ENCODE results near the gene ELK4. TPM values are rescaled to one million over a fixed set of nuclear protein-coding genes. Genes with fewer than 3 reads are reported as not detected.

ELK4 gene
- total and polyA plus RNA-seq, 2 of the 8 experiments (the other 6 are each of a cell fraction or from before 2014, with no cell fraction given): 2.9 to 26.3 TPM

DNA sequence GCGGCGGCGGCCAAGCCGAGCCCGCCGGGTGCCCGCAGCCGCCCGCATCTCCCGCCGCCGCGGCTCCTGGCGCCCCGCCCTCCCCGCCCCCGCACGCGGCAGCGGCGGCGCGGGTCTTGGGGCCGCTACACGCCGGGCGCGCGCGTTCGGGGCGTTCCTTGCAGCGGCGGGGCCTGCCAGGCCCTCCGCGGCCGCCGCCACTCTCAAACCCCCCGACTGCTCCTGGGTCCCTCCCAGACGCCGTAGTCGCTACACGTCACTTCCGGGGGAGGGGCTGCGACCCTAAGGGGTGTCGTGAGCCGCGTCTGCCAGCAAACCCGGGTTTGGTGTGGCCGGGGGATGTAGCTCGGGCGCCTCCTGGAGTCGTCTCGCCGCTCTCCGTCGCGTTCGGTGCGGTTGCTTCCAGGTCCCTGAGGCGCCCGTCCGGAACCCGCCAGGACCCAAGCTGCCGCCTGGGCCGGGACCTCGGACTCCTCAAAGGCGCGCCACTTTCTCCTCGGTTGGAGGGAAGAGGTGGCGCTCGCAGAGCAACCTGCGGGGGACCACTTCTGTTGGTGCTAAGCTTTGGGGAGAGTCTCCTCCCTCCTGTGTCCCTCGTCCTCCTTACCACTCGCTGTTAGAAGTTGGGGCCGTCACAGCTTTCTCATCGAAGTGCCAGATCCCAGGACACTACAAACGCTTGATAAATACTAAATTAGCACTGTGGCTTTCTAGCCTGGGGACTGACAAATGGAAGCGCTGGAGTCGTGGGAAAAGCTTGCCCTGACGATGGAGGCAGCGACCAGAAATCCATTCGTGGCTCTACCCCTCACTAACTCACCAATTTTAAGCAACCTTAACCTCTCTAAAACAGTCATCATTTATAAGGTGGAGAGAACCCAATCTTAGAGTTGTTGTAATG is at the start of gene ELK4 (continued):
- TF ChIP-seq SIN3A (conservative IDR thresholded peaks at IDR 0.05 in 1 of 2, IDR thresholded peaks at IDR 0.05 in 1 of 2; ENCODE audit: low read depth in 1 of 2, low read length in 2 of 2) (peak; percentile 57 to 62; a peak in 1 of 4 replicates), YY1 (IDR thresholded peaks at IDR 0.05; ENCODE audit: low read depth, low read length) (peak; percentile 56; the same call in 1 of the 2 replicates), FOSL1 (IDR thresholded peaks at IDR 0.05; ENCODE audit: insufficient read depth, low read depth, low read length) (no peak), KDM5A (IDR thresholded peaks at IDR 0.05; ENCODE audit: low read length) (peak; percentile 23; the same call in 1 of the 2 replicates), POLR2A (IDR thresholded peaks at IDR 0.05; ENCODE audit: control extremely low read depth in 1 of 2, low read depth in 2 of 2, low read length in 2 of 2) (peak; percentile 83 to 95), EP300 (IDR thresholded peaks at IDR 0.05; ENCODE audit: borderline replicate concordance in 1 of 2, low read depth in 2 of 2, low read length in 2 of 2) (peak in 1 of 2 experiments; percentile 14; a peak in 1 of 3 replicates)
- TF ChIP-seq, protein P1, sequence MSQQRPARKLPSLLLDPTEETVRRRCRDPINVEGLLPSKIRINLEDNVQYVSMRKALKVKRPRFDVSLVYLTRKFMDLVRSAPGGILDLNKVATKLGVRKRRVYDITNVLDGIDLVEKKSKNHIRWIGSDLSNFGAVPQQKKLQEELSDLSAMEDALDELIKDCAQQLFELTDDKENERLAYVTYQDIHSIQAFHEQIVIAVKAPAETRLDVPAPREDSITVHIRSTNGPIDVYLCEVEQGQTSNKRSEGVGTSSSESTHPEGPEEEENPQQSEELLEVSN (IDR thresholded peaks at IDR 0.05): peak; percentile 64
- TF ChIP-seq, protein P2, sequence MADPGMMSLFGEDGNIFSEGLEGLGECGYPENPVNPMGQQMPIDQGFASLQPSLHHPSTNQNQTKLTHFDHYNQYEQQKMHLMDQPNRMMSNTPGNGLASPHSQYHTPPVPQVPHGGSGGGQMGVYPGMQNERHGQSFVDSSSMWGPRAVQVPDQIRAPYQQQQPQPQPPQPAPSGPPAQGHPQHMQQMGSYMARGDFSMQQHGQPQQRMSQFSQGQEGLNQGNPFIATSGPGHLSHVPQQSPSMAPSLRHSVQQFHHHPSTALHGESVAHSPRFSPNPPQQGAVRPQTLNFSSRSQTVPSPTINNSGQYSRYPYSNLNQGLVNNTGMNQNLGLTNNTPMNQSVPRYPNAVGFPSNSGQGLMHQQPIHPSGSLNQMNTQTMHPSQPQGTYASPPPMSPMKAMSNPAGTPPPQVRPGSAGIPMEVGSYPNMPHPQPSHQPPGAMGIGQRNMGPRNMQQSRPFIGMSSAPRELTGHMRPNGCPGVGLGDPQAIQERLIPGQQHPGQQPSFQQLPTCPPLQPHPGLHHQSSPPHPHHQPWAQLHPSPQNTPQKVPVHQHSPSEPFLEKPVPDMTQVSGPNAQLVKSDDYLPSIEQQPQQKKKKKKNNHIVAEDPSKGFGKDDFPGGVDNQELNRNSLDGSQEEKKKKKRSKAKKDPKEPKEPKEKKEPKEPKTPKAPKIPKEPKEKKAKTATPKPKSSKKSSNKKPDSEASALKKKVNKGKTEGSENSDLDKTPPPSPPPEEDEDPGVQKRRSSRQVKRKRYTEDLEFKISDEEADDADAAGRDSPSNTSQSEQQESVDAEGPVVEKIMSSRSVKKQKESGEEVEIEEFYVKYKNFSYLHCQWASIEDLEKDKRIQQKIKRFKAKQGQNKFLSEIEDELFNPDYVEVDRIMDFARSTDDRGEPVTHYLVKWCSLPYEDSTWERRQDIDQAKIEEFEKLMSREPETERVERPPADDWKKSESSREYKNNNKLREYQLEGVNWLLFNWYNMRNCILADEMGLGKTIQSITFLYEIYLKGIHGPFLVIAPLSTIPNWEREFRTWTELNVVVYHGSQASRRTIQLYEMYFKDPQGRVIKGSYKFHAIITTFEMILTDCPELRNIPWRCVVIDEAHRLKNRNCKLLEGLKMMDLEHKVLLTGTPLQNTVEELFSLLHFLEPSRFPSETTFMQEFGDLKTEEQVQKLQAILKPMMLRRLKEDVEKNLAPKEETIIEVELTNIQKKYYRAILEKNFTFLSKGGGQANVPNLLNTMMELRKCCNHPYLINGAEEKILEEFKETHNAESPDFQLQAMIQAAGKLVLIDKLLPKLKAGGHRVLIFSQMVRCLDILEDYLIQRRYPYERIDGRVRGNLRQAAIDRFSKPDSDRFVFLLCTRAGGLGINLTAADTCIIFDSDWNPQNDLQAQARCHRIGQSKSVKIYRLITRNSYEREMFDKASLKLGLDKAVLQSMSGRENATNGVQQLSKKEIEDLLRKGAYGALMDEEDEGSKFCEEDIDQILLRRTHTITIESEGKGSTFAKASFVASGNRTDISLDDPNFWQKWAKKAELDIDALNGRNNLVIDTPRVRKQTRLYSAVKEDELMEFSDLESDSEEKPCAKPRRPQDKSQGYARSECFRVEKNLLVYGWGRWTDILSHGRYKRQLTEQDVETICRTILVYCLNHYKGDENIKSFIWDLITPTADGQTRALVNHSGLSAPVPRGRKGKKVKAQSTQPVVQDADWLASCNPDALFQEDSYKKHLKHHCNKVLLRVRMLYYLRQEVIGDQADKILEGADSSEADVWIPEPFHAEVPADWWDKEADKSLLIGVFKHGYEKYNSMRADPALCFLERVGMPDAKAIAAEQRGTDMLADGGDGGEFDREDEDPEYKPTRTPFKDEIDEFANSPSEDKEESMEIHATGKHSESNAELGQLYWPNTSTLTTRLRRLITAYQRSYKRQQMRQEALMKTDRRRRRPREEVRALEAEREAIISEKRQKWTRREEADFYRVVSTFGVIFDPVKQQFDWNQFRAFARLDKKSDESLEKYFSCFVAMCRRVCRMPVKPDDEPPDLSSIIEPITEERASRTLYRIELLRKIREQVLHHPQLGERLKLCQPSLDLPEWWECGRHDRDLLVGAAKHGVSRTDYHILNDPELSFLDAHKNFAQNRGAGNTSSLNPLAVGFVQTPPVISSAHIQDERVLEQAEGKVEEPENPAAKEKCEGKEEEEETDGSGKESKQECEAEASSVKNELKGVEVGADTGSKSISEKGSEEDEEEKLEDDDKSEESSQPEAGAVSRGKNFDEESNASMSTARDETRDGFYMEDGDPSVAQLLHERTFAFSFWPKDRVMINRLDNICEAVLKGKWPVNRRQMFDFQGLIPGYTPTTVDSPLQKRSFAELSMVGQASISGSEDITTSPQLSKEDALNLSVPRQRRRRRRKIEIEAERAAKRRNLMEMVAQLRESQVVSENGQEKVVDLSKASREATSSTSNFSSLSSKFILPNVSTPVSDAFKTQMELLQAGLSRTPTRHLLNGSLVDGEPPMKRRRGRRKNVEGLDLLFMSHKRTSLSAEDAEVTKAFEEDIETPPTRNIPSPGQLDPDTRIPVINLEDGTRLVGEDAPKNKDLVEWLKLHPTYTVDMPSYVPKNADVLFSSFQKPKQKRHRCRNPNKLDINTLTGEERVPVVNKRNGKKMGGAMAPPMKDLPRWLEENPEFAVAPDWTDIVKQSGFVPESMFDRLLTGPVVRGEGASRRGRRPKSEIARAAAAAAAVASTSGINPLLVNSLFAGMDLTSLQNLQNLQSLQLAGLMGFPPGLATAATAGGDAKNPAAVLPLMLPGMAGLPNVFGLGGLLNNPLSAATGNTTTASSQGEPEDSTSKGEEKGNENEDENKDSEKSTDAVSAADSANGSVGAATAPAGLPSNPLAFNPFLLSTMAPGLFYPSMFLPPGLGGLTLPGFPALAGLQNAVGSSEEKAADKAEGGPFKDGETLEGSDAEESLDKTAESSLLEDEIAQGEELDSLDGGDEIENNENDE (IDR thresholded peaks at IDR 0.05; ENCODE audit: insufficient replicate concordance, low read length): no peak
